Astrocyte of the spinal cord (primary cell): ENCODE results near the gene ARL15.

Experiments
- DNase-seq: peaks from one replicate; pipeline ENCODE4 v3.0.0; 2011; ENCODE audit warnings: low read depth, low spot score
- H3K4me3 ChIP-seq: 2 replicates; pipeline ENCODE4 v1.5.1; 2011; ENCODE audit warnings: low read depth, mild to moderate bottlenecking, low read length, moderate library complexity
- CTCF ChIP-seq: IDR thresholded peaks from 2 replicates; pipeline ENCODE4 v1.5.1; 2012; ENCODE audit warnings: low read depth, mild to moderate bottlenecking, low read length, inconsistent platforms
- in situ Hi-C: cut with HindIII; loops from 2 replicates; pipeline ENCODE4 v1.10.0; 2017; ENCODE audit warnings: low sequenced_read_pairs

The ARL15 gene

GRCh38 chr5:53929152-53929551, 381.2 kb downstream of the ARL15 start:
- no peak for TF ChIP-seq CTCF
- no peak for DNase-seq
- in situ Hi-C loops = no loop called here
- no peak overlapping the region for H3K4me3 ChIP-seq

- in situ Hi-C loops = no loop called here
- no peak for DNase-seq
- TF ChIP-seq CTCF = no peak
- H3K4me3 ChIP-seq = no peak overlapping the region
Measured at GRCh38 chr5:53928641-53929040, 381.7 kb downstream of the ARL15 start.

GRCh38 chr5:53927668-53928247, 382.6 kb downstream of the ARL15 start:
- no peak for DNase-seq
- in situ Hi-C loops = no loop called here
- no peak for TF ChIP-seq CTCF
- H3K4me3 ChIP-seq = no peak overlapping the region

DNA sequence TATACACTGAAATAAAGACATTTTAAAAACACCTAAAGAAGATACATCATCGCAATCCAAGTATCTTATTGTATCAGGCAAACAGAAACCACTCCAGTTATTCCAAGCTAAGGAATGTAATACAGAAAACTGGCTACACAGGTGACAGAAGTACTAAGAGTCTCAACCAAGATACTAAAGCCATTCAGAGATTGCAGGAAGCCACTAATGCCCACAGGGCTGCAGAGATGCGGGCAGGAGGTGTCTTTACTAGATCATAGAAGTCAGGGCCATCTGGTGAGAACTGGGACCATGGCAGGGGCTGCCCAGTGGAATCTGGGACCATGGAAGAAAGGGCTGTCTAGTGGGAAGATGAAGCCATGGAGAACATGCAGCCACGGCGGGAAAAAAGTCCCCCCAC, 384.3 kb downstream of the ARL15 start:
- TF ChIP-seq CTCF = no peak
- no peak for DNase-seq
- no peak overlapping the region for H3K4me3 ChIP-seq
- in situ Hi-C loops = no loop called here

- no peak for DNase-seq
- in situ Hi-C loops = no loop called here
- no peak for TF ChIP-seq CTCF
- no peak overlapping the region for H3K4me3 ChIP-seq
Measured at GRCh38 chr5:53924392-53924791, 386.0 kb downstream of the ARL15 start.

GRCh38 chr5:53923961-53924360, 386.4 kb downstream of the ARL15 start:
- DNase-seq = no peak
- TF ChIP-seq CTCF = no peak
- no peak overlapping the region for H3K4me3 ChIP-seq
- in situ Hi-C loops = no loop called here
